HL-60 (cell line): ENCODE data around the gene SIPA1L3.

Source experiments
- GABPA ChIP-seq: IDR thresholded peaks from 2 replicates; pipeline ENCODE4 v1.6.1; 2012; ENCODE audit warnings: low read depth
- POLR2AphosphoS5 ChIP-seq: IDR thresholded peaks from 2 replicates; pipeline ENCODE4 v1.6.1; 2012; ENCODE audit warnings: low read depth
- SPI1 ChIP-seq: IDR thresholded peaks from 2 replicates; pipeline ENCODE4 v1.6.1; 2012; ENCODE audit warnings: low read depth, mild to moderate bottlenecking, borderline replicate concordance
- TF ChIP-seq, protein P1 (sequence below): IDR thresholded peaks from one replicate; pipeline ENCODE4 v1.5.1; 2011; ENCODE audit warnings: low read length, control low read depth, inconsistent platforms; ENCODE audit not compliant: insufficient read depth
- TF ChIP-seq, protein P2 (sequence below): IDR thresholded peaks from 2 replicates; pipeline ENCODE4 v1.6.1; 2012; ENCODE audit warnings: low read depth; ENCODE audit not compliant: insufficient replicate concordance

DNA sequence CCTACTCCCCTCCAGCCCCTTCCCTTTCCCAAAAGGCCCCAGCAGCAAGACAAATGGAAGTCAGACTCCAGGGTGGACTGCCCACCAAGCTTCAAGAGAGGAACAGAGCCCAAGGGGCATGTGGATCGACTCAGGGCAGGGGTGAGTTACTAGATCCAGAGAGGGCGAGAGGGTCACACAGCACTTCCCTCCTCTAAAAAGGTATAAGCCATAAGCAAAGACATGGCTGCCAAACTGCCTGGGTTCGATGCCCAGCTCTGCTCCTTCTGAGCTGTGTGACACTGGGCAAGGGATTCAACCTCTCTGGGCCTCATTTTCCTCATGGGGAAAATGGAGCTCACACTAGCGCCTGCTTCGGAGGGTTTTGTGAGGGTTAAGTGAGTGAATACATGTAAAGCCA, 345.4 kb downstream of the SIPA1L3 start:
- no peak for TF ChIP-seq POLR2AphosphoS5
- TF ChIP-seq, protein P1, sequence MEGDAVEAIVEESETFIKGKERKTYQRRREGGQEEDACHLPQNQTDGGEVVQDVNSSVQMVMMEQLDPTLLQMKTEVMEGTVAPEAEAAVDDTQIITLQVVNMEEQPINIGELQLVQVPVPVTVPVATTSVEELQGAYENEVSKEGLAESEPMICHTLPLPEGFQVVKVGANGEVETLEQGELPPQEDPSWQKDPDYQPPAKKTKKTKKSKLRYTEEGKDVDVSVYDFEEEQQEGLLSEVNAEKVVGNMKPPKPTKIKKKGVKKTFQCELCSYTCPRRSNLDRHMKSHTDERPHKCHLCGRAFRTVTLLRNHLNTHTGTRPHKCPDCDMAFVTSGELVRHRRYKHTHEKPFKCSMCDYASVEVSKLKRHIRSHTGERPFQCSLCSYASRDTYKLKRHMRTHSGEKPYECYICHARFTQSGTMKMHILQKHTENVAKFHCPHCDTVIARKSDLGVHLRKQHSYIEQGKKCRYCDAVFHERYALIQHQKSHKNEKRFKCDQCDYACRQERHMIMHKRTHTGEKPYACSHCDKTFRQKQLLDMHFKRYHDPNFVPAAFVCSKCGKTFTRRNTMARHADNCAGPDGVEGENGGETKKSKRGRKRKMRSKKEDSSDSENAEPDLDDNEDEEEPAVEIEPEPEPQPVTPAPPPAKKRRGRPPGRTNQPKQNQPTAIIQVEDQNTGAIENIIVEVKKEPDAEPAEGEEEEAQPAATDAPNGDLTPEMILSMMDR = no peak
- TF ChIP-seq, protein P2, sequence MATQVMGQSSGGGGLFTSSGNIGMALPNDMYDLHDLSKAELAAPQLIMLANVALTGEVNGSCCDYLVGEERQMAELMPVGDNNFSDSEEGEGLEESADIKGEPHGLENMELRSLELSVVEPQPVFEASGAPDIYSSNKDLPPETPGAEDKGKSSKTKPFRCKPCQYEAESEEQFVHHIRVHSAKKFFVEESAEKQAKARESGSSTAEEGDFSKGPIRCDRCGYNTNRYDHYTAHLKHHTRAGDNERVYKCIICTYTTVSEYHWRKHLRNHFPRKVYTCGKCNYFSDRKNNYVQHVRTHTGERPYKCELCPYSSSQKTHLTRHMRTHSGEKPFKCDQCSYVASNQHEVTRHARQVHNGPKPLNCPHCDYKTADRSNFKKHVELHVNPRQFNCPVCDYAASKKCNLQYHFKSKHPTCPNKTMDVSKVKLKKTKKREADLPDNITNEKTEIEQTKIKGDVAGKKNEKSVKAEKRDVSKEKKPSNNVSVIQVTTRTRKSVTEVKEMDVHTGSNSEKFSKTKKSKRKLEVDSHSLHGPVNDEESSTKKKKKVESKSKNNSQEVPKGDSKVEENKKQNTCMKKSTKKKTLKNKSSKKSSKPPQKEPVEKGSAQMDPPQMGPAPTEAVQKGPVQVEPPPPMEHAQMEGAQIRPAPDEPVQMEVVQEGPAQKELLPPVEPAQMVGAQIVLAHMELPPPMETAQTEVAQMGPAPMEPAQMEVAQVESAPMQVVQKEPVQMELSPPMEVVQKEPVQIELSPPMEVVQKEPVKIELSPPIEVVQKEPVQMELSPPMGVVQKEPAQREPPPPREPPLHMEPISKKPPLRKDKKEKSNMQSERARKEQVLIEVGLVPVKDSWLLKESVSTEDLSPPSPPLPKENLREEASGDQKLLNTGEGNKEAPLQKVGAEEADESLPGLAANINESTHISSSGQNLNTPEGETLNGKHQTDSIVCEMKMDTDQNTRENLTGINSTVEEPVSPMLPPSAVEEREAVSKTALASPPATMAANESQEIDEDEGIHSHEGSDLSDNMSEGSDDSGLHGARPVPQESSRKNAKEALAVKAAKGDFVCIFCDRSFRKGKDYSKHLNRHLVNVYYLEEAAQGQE = no peak
- TF ChIP-seq GABPA = no peak
- no peak for TF ChIP-seq SPI1
